HL-60 (cell line): Measurements from ENCODE around the gene PROB1.

Experiments used
- DNase-seq, 2 experiments: peaks; one replicate each; pipeline ENCODE4 v3.0.0-alpha.2; 2010 to 2020; ENCODE audit warnings: low read depth in 1 of 2, low spot score in 1 of 2
- H3K27ac ChIP-seq: fragments of 250-450 bp; sonication (Bioruptor Pico); replicated peaks from 2 replicates; pipeline ENCODE4 v1.5.1; 2020; ENCODE audit warnings: mild to moderate bottlenecking, moderate library complexity
- H3K27me3 ChIP-seq: fragments of 250-450 bp; sonication (Bioruptor Pico); 2 replicates; pipeline ENCODE4 v1.5.1; 2021; ENCODE audit warnings: mild to moderate bottlenecking, moderate library complexity; ENCODE audit not compliant: insufficient read depth, poor library complexity, severe bottlenecking
- H3K4me3 ChIP-seq: replicated peaks from 2 replicates; pipeline ENCODE4 v1.5.1; 2011; ENCODE audit warnings: mild to moderate bottlenecking, control low read depth, low read length; ENCODE audit not compliant: insufficient read depth
- GABPA ChIP-seq: IDR thresholded peaks from 2 replicates; pipeline ENCODE4 v1.6.1; 2012; ENCODE audit warnings: low read depth
- POLR2AphosphoS5 ChIP-seq: IDR thresholded peaks from 2 replicates; pipeline ENCODE4 v1.6.1; 2012; ENCODE audit warnings: low read depth
- SPI1 ChIP-seq: IDR thresholded peaks from 2 replicates; pipeline ENCODE4 v1.6.1; 2012; ENCODE audit warnings: low read depth, mild to moderate bottlenecking, borderline replicate concordance
- TF ChIP-seq, protein P1 (sequence below): IDR thresholded peaks from one replicate; pipeline ENCODE4 v1.5.1; 2011; ENCODE audit warnings: low read length, control low read depth, inconsistent platforms; ENCODE audit not compliant: insufficient read depth
- TF ChIP-seq, protein P2 (sequence below): IDR thresholded peaks from 2 replicates; pipeline ENCODE4 v1.6.1; 2012; ENCODE audit warnings: low read depth; ENCODE audit not compliant: insufficient replicate concordance

The PROB1 gene

DNA sequence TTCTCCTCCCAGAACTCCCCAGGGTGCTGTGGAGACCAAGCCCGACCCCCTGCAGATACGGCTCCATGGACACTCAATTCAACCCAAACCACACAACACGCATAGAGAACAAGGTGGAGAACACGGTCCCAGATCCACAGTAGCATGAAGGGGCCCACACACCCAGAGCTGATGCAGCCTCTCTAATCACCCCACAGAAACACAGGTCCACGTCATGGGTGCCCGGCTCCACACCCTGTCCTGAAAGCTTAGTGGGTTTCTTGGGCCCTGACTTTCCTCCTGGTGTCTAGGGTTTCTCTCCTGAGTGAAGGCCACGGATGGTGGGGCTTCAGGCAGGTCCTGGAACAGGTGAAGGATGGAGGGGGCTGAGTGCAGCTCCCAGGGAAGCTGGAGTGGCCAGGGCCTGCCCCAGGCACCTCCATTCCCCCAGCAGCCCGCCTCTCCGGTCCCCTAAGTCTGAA lies 10.3 kb downstream of the PROB1 start:
- TF ChIP-seq, protein P1, sequence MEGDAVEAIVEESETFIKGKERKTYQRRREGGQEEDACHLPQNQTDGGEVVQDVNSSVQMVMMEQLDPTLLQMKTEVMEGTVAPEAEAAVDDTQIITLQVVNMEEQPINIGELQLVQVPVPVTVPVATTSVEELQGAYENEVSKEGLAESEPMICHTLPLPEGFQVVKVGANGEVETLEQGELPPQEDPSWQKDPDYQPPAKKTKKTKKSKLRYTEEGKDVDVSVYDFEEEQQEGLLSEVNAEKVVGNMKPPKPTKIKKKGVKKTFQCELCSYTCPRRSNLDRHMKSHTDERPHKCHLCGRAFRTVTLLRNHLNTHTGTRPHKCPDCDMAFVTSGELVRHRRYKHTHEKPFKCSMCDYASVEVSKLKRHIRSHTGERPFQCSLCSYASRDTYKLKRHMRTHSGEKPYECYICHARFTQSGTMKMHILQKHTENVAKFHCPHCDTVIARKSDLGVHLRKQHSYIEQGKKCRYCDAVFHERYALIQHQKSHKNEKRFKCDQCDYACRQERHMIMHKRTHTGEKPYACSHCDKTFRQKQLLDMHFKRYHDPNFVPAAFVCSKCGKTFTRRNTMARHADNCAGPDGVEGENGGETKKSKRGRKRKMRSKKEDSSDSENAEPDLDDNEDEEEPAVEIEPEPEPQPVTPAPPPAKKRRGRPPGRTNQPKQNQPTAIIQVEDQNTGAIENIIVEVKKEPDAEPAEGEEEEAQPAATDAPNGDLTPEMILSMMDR, result no peak
- TF ChIP-seq POLR2AphosphoS5, result no peak
- TF ChIP-seq SPI1, result no peak
- TF ChIP-seq GABPA, result no peak
- no peaks in the 10 kb centered on the region for H3K27me3 ChIP-seq
- peak overlapping the region; percentile 87 for H3K27ac ChIP-seq
- DNase-seq, result no peak
- no peak overlapping the region for H3K4me3 ChIP-seq

DNA sequence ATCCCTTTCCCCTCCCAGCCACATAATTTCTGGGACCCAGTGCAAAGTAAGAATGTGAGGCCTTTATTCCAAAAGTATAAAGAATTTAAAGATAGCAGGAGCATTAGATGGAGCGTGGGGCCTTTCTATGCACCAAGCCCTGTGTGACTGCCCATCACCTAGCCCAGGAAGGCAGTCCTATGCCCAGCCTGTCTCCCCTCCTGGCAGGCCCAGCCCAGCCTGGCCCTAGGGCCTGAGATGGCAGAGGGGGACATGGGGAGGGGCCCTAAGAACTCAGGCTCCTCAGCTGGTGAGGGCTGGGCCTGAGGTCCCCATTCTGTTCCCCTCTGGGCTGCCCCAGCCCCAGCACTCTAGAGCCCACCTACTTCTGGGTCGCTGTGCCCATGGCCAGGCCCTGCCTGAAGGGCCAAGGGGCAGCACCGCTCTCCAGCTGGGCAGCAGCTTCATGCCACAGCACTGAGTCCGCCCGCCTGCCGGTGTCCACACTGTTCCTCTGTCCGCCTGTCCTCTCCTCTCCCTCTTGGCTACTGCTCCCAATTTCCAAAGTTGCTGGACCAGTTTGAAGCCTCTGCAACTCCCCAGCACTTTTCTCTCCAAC lies 10.8 kb downstream of the PROB1 start:
- TF ChIP-seq SPI1, result no peak
- TF ChIP-seq, protein P1, result no peak
- TF ChIP-seq GABPA, result no peak
- TF ChIP-seq, protein P2, sequence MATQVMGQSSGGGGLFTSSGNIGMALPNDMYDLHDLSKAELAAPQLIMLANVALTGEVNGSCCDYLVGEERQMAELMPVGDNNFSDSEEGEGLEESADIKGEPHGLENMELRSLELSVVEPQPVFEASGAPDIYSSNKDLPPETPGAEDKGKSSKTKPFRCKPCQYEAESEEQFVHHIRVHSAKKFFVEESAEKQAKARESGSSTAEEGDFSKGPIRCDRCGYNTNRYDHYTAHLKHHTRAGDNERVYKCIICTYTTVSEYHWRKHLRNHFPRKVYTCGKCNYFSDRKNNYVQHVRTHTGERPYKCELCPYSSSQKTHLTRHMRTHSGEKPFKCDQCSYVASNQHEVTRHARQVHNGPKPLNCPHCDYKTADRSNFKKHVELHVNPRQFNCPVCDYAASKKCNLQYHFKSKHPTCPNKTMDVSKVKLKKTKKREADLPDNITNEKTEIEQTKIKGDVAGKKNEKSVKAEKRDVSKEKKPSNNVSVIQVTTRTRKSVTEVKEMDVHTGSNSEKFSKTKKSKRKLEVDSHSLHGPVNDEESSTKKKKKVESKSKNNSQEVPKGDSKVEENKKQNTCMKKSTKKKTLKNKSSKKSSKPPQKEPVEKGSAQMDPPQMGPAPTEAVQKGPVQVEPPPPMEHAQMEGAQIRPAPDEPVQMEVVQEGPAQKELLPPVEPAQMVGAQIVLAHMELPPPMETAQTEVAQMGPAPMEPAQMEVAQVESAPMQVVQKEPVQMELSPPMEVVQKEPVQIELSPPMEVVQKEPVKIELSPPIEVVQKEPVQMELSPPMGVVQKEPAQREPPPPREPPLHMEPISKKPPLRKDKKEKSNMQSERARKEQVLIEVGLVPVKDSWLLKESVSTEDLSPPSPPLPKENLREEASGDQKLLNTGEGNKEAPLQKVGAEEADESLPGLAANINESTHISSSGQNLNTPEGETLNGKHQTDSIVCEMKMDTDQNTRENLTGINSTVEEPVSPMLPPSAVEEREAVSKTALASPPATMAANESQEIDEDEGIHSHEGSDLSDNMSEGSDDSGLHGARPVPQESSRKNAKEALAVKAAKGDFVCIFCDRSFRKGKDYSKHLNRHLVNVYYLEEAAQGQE, result no peak
- no peak for TF ChIP-seq POLR2AphosphoS5
- Histone ChIP-seq H3K27me3 (no peaks in the 10 kb centered on the region), H3K4me3 (no peak overlapping the region), H3K27ac (peak overlapping the region; percentile 87; the same call in 1 of the 2 replicates)
- DNase-seq, result no peak

DNA sequence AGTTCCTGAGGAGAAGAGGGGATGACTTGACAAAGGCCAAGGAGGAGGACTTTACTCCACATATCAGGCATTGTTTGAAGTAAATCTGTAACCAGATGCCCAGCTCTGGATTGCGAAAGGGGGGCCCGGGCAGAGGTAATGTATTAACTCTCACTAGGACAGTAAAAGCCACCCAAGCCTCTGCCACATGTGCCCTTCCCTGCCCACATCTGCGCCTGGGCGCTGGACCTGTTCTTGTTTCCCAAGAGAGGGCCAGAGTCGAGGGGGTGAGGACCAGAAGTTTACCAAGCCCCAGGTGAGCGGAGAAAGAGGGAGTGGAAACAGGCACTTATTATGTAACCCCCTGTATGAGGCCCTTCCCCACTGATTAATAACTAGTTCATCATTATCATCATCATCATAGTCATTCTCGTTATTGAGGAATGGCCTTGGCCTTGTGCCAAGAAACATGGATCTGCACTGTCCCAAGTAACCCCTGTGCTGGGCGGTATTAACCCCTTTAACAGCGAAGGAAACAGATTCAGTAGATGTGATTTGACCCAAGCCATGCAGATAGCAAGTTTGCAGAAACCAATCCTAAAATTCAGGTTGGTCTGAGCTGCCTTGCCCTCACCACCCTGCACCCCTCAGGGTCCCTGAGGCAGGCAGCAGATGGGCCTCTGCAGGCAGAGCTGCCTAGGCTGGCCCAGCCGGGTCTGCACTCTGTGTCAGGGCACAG lies 11.5 kb downstream of the PROB1 start, which contains the start of gene SLC23A1:
TSS of gene SLC23A1 (minus strand) at position 23 of the 718 bp plus-strand sequence. CDS start 44 bp downstream, outside the sequence.
- DNase-seq, result no peak
- H3K27ac ChIP-seq, result no peak within 1 kb of the TSS
- H3K27me3 ChIP-seq, result no peaks in the 10 kb centered on the region
- no peak within 1 kb of the TSS for H3K4me3 ChIP-seq
- TF ChIP-seq, protein P1, result no peak

DNA sequence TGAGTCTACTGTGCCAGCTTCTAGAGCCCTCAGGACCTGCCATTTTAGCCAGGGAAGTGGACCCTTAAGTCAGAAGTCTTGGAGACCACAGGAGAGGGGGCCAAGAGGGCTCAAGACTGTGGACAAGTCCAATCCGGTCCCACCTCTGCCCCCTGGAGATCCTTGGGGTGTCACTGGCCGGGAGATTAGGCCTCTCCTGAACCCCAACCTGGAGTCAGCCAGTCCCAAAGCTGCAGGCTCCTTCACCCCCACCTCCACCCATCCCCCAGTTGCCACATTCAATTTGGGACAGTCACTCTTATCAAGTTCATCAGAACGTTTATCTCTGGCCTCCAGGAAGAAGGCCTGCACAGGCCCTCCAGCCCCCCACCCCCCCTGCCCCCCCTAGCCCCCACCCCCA lies 12.1 kb downstream of the PROB1 start:
- TF ChIP-seq POLR2AphosphoS5 (no peak), SPI1 (no peak), GABPA (no peak)
- TF ChIP-seq, protein P1, result no peak
- TF ChIP-seq, protein P2, result no peak
- Histone ChIP-seq H3K4me3 (no peak overlapping the region), H3K27me3 (no peaks in the 10 kb centered on the region), H3K27ac (no peak overlapping the region)
- DNase-seq, result no peak
